Panc1 (cell line): Measurements from ENCODE around the gene DIP2C.

Source experiments
- CTCF ChIP-seq: fragments of 450-650 bp; IDR thresholded peaks from 2 replicates; pipeline ENCODE4 v1.5.1; 2017; ENCODE audit warnings: mild to moderate bottlenecking
- POLR2AphosphoS5 ChIP-seq: IDR thresholded peaks from 2 replicates; pipeline ENCODE4 v1.6.1; 2012; ENCODE audit warnings: mild to moderate bottlenecking, low read depth, low read length, moderate library complexity
- SIN3A ChIP-seq: IDR thresholded peaks from 2 replicates; pipeline ENCODE4 v1.6.1; 2012; ENCODE audit warnings: low read depth, mild to moderate bottlenecking, low read length, moderate library complexity, borderline replicate concordance; ENCODE audit not compliant: insufficient read depth
- TCF7L2 ChIP-seq: IDR thresholded peaks from 2 replicates; pipeline ENCODE4 v1.6.1; 2011; ENCODE audit warnings: mild to moderate bottlenecking, low read depth, low read length, inconsistent platforms
- TF ChIP-seq, protein P1 (sequence below), 2 experiments: IDR thresholded peaks; 2 replicates each; pipeline ENCODE4 v1.6.1; 2011 to 2012; ENCODE audit warnings: low read depth in 2 of 2, control low read depth in 1 of 2, low read length in 1 of 2, mild to moderate bottlenecking in 1 of 2, moderate library complexity in 1 of 2; ENCODE audit not compliant: insufficient read depth in 1 of 2

DNA sequence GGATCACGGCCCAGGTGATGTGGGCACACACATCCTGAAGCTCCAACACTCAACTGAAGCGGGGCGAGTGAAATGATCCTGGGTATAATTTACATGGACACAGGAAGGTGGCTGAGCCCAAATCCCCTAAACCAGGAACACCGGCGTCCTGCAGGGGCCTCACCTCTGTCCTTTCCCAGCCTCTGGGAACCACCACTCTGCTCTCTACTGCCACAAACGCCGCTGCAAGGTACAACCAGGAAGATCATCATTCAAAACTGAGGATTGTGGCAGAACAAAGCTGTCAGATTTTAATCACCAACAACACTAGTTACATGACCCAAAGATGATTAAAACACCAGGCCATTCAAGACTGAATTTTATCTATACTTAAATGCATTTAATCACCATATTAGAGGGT is 104.0 kb downstream of the DIP2C start:
- TF ChIP-seq POLR2AphosphoS5: no peak
- no peak for TF ChIP-seq CTCF
- TF ChIP-seq, protein P1, sequence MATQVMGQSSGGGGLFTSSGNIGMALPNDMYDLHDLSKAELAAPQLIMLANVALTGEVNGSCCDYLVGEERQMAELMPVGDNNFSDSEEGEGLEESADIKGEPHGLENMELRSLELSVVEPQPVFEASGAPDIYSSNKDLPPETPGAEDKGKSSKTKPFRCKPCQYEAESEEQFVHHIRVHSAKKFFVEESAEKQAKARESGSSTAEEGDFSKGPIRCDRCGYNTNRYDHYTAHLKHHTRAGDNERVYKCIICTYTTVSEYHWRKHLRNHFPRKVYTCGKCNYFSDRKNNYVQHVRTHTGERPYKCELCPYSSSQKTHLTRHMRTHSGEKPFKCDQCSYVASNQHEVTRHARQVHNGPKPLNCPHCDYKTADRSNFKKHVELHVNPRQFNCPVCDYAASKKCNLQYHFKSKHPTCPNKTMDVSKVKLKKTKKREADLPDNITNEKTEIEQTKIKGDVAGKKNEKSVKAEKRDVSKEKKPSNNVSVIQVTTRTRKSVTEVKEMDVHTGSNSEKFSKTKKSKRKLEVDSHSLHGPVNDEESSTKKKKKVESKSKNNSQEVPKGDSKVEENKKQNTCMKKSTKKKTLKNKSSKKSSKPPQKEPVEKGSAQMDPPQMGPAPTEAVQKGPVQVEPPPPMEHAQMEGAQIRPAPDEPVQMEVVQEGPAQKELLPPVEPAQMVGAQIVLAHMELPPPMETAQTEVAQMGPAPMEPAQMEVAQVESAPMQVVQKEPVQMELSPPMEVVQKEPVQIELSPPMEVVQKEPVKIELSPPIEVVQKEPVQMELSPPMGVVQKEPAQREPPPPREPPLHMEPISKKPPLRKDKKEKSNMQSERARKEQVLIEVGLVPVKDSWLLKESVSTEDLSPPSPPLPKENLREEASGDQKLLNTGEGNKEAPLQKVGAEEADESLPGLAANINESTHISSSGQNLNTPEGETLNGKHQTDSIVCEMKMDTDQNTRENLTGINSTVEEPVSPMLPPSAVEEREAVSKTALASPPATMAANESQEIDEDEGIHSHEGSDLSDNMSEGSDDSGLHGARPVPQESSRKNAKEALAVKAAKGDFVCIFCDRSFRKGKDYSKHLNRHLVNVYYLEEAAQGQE (IDR thresholded peaks at IDR 0.05; ENCODE audit: insufficient read depth in 1 of 2, low read depth in 2 of 2, low read length in 1 of 2): no peak
- no peak for TF ChIP-seq TCF7L2
- TF ChIP-seq SIN3A: no peak
